NB4 (cell line): ENCODE data around the gene LRWD1.
"Not testable (repeated sequence)": the region's sequence is repeated elsewhere in the genome, so short reads cannot be mapped to it uniquely, and the experiment has no call there.

Experiments used
- POLR2A ChIP-seq: IDR thresholded peaks from 2 replicates; pipeline ENCODE4 v1.6.1; 2011; ENCODE audit warnings: mild to moderate bottlenecking; ENCODE audit not compliant: insufficient read length; ENCODE audit errors: extremely low read depth
- TF ChIP-seq, protein P1 (sequence below): IDR thresholded peaks from one replicate; pipeline ENCODE4 v1.5.1; 2012; ENCODE audit warnings: low read depth, low read length
- TF ChIP-seq, protein P2 (sequence below): IDR thresholded peaks from 2 replicates; pipeline ENCODE4 v1.6.1; 2011; ENCODE audit warnings: low read depth, low read length

DNA sequence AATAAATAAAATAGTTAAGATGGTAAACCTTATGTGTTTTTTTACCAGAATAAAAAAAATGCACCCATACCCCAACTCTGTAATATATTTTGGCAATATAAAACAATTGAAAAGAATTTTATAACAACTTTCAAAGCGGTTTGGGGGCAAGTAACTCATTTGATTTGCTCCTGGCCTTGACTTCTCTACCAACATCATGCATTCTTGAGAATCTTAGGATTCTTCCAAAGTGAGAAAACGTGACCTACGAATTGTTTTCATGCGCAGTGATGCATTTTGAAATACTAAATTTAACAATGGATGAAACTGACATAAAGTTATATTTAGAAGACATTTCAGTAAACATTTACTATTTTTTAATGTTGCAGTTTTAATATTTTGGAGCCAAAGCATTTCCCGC is 56.0 kb downstream of the LRWD1 start:
- TF ChIP-seq, protein P1, sequence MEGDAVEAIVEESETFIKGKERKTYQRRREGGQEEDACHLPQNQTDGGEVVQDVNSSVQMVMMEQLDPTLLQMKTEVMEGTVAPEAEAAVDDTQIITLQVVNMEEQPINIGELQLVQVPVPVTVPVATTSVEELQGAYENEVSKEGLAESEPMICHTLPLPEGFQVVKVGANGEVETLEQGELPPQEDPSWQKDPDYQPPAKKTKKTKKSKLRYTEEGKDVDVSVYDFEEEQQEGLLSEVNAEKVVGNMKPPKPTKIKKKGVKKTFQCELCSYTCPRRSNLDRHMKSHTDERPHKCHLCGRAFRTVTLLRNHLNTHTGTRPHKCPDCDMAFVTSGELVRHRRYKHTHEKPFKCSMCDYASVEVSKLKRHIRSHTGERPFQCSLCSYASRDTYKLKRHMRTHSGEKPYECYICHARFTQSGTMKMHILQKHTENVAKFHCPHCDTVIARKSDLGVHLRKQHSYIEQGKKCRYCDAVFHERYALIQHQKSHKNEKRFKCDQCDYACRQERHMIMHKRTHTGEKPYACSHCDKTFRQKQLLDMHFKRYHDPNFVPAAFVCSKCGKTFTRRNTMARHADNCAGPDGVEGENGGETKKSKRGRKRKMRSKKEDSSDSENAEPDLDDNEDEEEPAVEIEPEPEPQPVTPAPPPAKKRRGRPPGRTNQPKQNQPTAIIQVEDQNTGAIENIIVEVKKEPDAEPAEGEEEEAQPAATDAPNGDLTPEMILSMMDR, result not testable (repeated sequence)
- not testable (repeated sequence) for TF ChIP-seq POLR2A
- TF ChIP-seq, protein P2, sequence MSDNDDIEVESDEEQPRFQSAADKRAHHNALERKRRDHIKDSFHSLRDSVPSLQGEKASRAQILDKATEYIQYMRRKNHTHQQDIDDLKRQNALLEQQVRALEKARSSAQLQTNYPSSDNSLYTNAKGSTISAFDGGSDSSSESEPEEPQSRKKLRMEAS, result not testable (repeated sequence)
